SK-N-DZ (cell line): Measurements from ENCODE around the gene HDAC9.

Source experiments
- DNase-seq: peaks from one replicate; pipeline ENCODE4 v3.0.0-alpha.2; 2015; ENCODE audit warnings: low spot score

The HDAC9 gene

GRCh38 chr7:18494406-18494805 is 1.1 kb upstream of the HDAC9 start:
- no peak for DNase-seq

GRCh38 chr7:18494821-18495408 is 634 bp upstream of the HDAC9 start:
- DNase-seq = no peak

GRCh38 chr7:18496341-18496700 is 772 bp downstream of the HDAC9 start:
- no peak for DNase-seq

DNA sequence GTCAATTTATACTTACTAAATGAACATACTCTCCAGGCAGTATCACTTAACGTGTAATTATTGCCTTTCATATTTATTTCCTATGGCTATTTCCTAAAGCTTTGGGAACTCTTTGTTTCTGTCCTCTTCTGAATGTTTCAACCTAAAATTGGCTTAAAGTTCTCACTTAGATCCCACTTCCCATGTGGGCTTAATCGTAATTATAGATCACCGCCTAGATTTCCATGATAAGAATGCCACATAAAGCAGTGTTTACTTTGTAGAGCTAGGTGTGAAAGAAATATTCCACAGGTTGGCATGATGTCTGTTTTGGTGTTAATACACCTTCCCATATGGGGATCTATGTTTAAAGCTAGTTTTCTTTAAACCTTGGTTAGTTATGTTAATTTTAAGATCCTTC is 1.5 kb downstream of the HDAC9 start:
- DNase-seq = no peak

DNA sequence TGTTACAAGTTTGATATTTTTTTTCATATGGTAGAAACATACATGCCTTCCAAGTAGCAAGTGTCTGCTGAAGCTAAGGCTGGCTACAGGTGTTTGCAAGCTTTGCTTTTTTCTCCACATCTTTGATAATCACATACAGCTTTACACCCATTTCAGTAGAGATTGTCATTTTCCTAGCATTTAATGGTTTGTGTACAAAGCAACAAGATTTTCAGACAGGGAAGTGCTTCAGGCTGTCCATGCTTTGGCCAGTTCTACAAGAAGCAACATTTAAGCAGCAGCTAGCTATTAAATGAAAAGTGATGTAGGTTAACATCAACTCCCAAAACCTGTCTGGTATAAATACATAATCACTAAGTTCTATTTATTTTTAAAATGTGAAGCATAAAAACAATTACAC is 2.3 kb downstream of the HDAC9 start:
- DNase-seq = no peak

DNA sequence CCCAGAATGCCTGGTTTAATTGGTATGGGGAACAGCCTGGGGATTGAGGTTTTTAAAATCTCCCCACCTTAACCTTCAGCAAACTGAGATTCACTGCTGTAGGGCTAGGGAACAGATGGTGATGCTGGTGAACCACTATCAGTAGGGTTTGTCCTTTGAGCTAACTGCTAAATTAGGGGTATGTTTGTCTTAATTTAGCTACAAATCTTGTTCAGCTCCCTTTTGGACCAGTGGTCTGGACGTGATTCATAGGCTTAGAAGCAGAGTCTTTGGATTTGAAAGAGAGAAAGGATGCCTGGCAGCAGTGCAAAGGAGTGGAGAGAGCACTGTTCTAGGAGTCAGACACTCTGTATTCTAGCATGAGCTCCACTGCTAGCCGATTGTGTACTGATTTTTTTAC is 2.8 kb downstream of the HDAC9 start:
- DNase-seq = no peak

GRCh38 chr7:18499407-18500177 is 4.0 kb downstream of the HDAC9 start:
- peak; percentile 73 for DNase-seq

DNA sequence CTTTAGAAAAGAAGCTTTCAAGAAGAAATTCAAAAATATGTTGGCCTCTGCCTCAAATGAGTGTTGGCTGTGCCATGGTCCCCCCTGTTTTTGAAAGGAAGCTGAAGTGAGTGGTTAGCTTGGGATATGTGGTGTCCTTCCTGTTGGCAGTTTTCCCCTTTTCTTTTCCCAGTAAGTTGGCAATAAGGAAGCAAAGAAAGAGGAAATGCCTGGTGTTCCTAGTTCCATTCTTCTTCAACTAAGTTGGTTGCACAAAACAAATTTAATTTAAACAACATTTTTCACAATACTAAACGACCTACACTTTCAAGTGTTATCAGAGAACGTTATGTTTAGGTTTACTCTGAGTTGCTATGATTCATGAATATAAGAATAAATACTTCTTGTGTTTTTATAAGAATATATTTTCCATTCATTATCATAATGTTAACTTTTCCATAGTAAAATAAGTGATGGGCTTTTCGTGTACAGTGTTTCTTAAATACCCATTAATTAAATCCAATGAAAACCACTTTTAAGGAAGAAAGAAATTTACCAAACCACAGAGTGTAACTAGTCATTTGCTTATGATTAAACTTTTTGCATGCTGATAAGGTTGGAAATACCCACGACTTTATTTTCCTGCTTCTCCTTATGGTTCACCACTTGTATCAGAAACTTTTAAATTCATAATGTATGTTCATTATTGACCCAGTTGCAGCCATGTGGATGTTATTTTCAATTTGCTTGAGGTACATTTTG is 7.7 kb downstream of the HDAC9 start:
- no peak for DNase-seq

GRCh38 chr7:18504965-18505364 is 9.4 kb downstream of the HDAC9 start:
- peak; percentile 25 for DNase-seq

GRCh38 chr7:18505870-18506460 is 10.4 kb downstream of the HDAC9 start:
- DNase-seq = no peak

DNA sequence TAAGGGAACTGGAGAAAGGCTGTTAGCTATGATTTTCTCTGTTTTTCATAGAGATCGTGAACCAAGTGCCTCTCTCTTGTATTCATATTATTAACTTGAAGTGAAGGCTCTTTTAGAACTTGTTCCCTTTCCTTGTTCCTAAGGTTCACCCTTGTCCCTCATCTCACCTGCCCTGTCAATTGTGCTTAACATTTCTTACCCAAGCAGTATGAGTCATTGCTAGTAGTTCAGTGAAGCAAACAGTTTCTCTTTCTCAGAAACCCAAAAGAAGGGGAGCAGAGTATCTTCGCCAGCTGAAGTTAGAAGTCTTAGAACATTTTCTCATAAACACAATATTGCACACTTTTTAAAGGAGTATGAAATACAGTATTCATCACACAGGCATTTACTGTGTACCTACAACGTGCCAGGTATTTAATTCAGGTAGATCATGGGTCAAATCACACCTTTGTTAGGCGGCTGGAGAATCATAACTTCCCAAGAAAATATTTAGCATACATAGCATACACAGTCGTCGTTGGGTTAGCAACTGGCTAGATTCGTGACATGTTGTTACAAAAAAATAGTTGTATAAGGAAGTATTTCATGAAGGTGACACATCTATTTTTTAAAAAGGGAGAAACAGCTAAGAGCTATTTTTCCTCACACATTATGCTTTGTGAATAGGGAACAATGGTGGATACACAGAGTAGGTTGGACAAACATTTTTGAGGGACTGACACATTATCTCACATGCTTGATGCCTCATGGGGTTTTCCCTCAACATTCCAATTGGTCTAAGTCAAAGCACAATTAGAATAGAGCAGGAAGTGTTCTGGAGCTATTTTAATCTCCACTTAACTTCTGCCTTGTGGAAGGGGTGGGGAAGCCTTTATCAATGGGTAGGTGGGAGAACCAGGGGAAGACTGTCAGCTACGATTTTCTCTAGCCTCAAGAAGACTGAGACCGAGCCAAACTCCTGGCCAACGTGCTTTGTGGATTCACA is 13.2 kb downstream of the HDAC9 start:
- DNase-seq = no peak

GRCh38 chr7:18509481-18509880 is 13.9 kb downstream of the HDAC9 start:
- no peak for DNase-seq

DNA sequence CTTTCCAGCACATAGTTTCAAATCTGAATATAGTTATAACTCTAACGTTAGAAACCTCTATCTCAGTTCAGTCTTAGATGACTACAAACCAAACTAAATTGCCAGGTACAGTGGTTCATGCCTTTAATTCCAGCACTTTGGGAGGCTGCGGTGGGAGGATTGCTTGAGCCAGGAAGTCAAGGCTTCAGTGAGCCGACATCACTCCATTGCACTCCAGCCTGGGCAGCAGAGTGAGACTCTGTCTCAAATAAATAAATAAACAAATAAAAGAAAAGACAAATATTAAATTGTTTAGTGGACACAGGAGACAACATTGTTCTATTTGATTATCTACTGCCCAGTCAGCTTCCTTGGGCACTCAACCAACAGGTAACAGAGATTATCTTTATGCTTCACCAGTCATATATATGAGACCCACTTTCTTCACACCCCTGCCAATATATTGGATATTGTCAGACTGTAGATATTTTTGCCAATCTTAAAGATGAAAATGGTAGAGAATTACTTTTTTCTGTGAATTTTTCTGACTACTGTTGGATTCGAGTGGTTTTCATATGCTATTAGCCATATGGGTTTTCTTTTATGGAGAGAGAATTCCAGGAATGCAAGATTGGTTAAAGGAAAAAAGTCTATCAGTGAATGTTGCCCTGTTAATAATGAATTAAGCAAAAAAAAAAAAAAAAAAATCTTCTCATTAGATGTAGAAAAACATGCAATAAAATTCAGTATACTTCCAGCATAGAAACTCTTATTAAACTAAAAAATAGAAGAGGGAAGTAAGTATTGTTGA is 16.0 kb downstream of the HDAC9 start:
- DNase-seq = no peak

- DNase-seq = no peak
Measured at GRCh38 chr7:18513343-18513742, 17.8 kb downstream of the HDAC9 start.

- no peak for DNase-seq
Measured at GRCh38 chr7:18515067-18515466, 19.5 kb downstream of the HDAC9 start.

GRCh38 chr7:18517646-18518045 is 22.1 kb downstream of the HDAC9 start:
- DNase-seq = no peak

- DNase-seq = peak; percentile 25
Measured at GRCh38 chr7:18518555-18518954, 23.0 kb downstream of the HDAC9 start.

GRCh38 chr7:18520450-18521235 is 25.1 kb downstream of the HDAC9 start:
- peak; percentile 92 for DNase-seq

GRCh38 chr7:18521236-18521589 is 25.7 kb downstream of the HDAC9 start:
- no peak for DNase-seq
